Activated CD8-positive, alpha-beta T cell treated with anti-CD3 and anti-CD28 coated beads for 36 hours (primary cell): ENCODE measurements around the gene CDC25A. TPM values are rescaled to one million over a fixed set of nuclear protein-coding genes. Genes with fewer than 3 reads are reported as not detected.

ENCODE experiments used
- ATAC-seq: fragments of 200-7000 bp; cut with Tn5 transposase; one replicate; pipeline ENCODE4 v1.10.0; 2021; ENCODE audit warnings: mild to moderate bottlenecking, moderate library complexity
- CTCF ChIA-PET: fragments of 350-600 bp; sonication (Branson Sonifier 250); formaldehyde crosslinking; loops from one replicate; lab custom pipeline; 2021; ENCODE audit warnings: antibody characterized with exemption; lab: Charles Lee
- POLR2A ChIA-PET: fragments of 350-600 bp; sonication (Branson Sonifier 250); formaldehyde crosslinking; loops from one replicate; lab custom pipeline; 2021; ENCODE audit warnings: antibody characterized with exemption; lab: Charles Lee
- DNase-seq: peaks from one replicate; pipeline ENCODE4 v3.0.0-alpha.2; 2020
- H3K27ac Mint-ChIP-seq: one replicate; pipeline ENCODE4 v1.8.0; 2021; ENCODE audit warnings: mild to moderate bottlenecking, mixed read lengths
- H3K27me3 Mint-ChIP-seq: one replicate; pipeline ENCODE4 v1.8.0; 2021; ENCODE audit warnings: mixed read lengths
- H3K36me3 Mint-ChIP-seq: one replicate; pipeline ENCODE4 v1.8.0; 2021; ENCODE audit warnings: low read depth, mixed read lengths
- H3K4me1 Mint-ChIP-seq: one replicate; pipeline ENCODE4 v1.8.0; 2021; ENCODE audit warnings: low read depth, mixed read lengths
- H3K4me3 Mint-ChIP-seq: one replicate; pipeline ENCODE4 v1.8.0; 2021; ENCODE audit warnings: mild to moderate bottlenecking, moderate library complexity, mixed read lengths
- H3K9me3 Mint-ChIP-seq: one replicate; pipeline ENCODE4 v1.8.0; 2021; ENCODE audit warnings: mixed read lengths
- intact Hi-C: fragments of 100-400 bp; cut with micrococcal nuclease; formaldehyde crosslinking; loops from one replicate; pipeline ENCODE4 v1.10.0; 2022
- total RNA-seq, 2 experiments: library from RNA; stranded (reverse); gene quantifications; one replicate each; pipeline ENCODE4 v1.2.3, GENCODE V29; 2021
- TF ChIP-seq, protein P1 (sequence below): fragments of 200-600 bp; IDR thresholded peaks from one replicate; pipeline ENCODE4 v1.8.0; 2022; ENCODE audit warnings: antibody characterized with exemption, mild to moderate bottlenecking

Gene CDC25A
- total RNA-seq, 2 experiments from 2014 or later, result 34.1 to 38.4 TPM

DNA sequence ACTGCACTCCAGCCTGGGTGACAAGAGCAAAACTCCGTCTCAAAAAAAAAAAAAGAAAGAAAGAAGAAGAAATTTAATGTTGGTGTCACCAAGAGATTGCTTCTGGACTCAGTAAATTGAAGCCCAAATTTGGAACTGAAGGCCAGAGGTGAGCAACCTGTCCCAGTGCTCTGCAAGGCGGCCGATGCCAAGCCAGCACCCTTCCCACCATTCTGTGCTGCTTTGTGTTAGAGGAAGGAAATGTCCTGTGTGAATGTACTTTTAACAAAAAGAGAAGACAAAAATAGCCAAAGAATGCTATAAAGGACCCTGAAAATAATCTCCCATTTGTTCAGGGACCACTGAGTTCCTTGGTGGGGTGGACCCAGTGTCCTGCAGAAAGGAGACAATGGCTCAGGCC is 44.6 kb downstream of the CDC25A start:
- POLR2A ChIA-PET, result no interaction called here
- Mint-ChIP-seq H3K27me3 (peaks cover 2% of the 10 kb centered on the region), H3K27ac (no peak overlapping the region), H3K4me1 (peaks cover 3% of the 10 kb centered on the region), H3K36me3 (no peaks in the 10 kb centered on the region), H3K4me3 (no peak overlapping the region), H3K9me3 (no peaks in the 10 kb centered on the region)
- CTCF ChIA-PET, result no interaction called here
- TF ChIP-seq, protein P1, sequence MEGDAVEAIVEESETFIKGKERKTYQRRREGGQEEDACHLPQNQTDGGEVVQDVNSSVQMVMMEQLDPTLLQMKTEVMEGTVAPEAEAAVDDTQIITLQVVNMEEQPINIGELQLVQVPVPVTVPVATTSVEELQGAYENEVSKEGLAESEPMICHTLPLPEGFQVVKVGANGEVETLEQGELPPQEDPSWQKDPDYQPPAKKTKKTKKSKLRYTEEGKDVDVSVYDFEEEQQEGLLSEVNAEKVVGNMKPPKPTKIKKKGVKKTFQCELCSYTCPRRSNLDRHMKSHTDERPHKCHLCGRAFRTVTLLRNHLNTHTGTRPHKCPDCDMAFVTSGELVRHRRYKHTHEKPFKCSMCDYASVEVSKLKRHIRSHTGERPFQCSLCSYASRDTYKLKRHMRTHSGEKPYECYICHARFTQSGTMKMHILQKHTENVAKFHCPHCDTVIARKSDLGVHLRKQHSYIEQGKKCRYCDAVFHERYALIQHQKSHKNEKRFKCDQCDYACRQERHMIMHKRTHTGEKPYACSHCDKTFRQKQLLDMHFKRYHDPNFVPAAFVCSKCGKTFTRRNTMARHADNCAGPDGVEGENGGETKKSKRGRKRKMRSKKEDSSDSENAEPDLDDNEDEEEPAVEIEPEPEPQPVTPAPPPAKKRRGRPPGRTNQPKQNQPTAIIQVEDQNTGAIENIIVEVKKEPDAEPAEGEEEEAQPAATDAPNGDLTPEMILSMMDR, result no peak
- intact Hi-C loops, result no loop called here
- no peak for ATAC-seq
- no peak for DNase-seq

DNA sequence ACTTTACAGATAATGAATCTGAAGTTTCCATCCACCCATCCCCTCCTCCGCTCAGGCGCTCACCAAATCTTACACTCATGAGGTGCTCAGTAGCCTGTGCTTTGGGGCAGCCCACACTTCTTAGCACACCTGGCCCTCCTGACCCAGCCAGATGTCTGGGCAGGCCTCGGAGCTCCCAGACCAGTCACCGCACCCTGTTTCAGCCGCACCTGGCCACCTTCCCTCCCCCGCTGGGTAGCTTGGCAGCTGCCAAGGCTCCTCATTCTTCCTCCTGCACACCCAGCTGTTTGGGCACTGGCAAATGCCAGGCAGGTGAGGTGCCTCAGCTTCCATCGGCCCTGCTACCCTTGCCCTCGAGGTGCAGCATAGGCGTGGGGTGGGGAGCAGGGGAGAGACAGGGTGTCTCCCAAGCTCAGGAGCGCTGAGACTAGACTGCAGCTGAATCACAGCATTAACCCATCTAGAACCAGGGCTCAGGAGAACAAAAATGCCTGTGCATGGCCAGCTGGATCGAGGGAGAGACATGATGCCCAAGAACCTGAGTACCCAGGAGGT is 45.8 kb downstream of the CDC25A start:
- Mint-ChIP-seq H3K4me1 (peaks cover 3% of the 10 kb centered on the region), H3K27me3 (peaks cover 2% of the 10 kb centered on the region), H3K9me3 (no peaks in the 10 kb centered on the region), H3K27ac (no peak overlapping the region), H3K36me3 (no peaks in the 10 kb centered on the region), H3K4me3 (no peak overlapping the region)
- TF ChIP-seq, protein P1, result no peak
- DNase-seq (no peak), ATAC-seq (no peak)
- intact Hi-C loops, result no loop called here
- CTCF ChIA-PET, result interaction anchor here (0.9 kb wide), 1 partner anchor 294 kb away, joined by 3 read pairs; no protein-coding TSS in a partner anchor
- POLR2A ChIA-PET, result interaction anchor here (0.9 to 1.2 kb wide), 2 partner anchors 24 to 55 kb away, joined by 3 read pairs; no protein-coding TSS in a partner anchor

DNA sequence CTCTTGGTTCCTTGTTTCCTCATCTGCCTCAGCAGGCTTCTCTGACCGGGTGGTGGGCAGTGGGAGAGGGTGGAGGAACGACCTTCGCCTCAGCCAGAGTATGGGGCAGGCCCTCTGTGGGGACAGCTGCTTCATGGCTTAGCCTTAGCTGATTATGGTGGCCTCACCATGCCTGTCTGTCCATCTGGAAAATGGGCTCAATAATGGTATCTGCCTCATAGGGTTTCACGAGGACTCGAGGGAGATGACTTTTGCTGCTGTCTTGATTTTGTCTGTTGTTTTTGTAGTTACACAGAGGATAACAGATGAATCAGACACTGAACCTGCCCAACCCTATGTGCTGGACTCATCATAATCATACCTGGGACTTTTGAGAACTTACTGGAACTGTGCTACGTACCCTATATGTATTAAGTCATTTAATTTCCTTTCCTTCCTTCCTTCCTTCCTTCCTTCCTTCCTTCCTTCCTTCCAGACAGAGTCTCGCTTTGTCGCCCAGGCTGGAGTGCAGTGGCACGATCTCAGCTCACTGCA is 46.5 kb downstream of the CDC25A start:
- H3K27me3 Mint-ChIP-seq, result peaks cover 2% of the 10 kb centered on the region
- ATAC-seq, result no peak
- ChIA-PET CTCF (no interaction called here), POLR2A (interaction anchor here (1.2 kb wide), 1 partner anchor 49 kb away, joined by 3 read pairs; no protein-coding TSS in a partner anchor)
- no peak overlapping the region for H3K27ac Mint-ChIP-seq
- H3K36me3 Mint-ChIP-seq, result no peaks in the 10 kb centered on the region
- DNase-seq, result no peak
- no peak overlapping the region for H3K4me3 Mint-ChIP-seq
- no peaks in the 10 kb centered on the region for H3K9me3 Mint-ChIP-seq
- peaks cover 3% of the 10 kb centered on the region for H3K4me1 Mint-ChIP-seq
- TF ChIP-seq, protein P1, result no peak
- intact Hi-C loops, result no loop called here

- H3K4me3 Mint-ChIP-seq, result no peak overlapping the region
- intact Hi-C loops, result no loop called here
- ChIA-PET CTCF (no interaction called here), POLR2A (interaction anchor here (0.6 to 1.2 kb wide), 2 partner anchors 50 to 154 kb away, joined by 3 read pairs; no protein-coding TSS in a partner anchor)
- H3K4me1 Mint-ChIP-seq, result peaks cover 3% of the 10 kb centered on the region
- ATAC-seq (no peak), DNase-seq (no peak)
- TF ChIP-seq, protein P1, result no peak
- peaks cover 2% of the 10 kb centered on the region for H3K27me3 Mint-ChIP-seq
- no peaks in the 10 kb centered on the region for H3K36me3 Mint-ChIP-seq
- no peak overlapping the region for H3K27ac Mint-ChIP-seq
- no peaks in the 10 kb centered on the region for H3K9me3 Mint-ChIP-seq
Observed at GRCh38 chr3:48140936-48141603, 47.1 kb downstream of the CDC25A start.

DNA sequence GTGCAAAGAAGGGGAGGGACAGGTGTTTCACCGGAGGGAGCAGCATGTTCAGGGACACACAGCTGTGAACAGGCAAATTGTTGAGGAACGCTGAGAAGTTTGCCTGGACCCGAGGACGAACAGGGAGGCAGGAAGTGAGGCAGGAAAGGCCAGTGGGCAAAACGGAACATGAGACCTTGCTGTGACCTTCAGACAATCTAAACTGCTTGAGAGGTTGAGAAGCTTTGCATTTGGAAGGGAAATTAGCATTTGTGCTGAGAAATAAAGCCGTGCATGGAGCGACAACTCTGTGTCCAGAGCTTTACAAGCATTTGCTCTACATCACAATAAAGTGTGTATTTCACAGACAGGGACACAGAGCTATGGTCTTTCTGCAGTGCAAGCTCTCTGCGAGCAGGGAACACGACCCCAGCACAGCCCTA is 47.9 kb downstream of the CDC25A start:
- Mint-ChIP-seq H3K4me1 (peaks cover 3% of the 10 kb centered on the region), H3K9me3 (no peaks in the 10 kb centered on the region), H3K27ac (no peak overlapping the region), H3K36me3 (no peaks in the 10 kb centered on the region), H3K27me3 (peaks cover 2% of the 10 kb centered on the region), H3K4me3 (no peak overlapping the region)
- POLR2A ChIA-PET, result interaction anchor here (0.6 to 1.2 kb wide), 2 partner anchors 50 to 153 kb away, joined by 3 read pairs; no protein-coding TSS in a partner anchor
- DNase-seq (no peak), ATAC-seq (no peak)
- CTCF ChIA-PET, result no interaction called here
- intact Hi-C loops, result no loop called here
- TF ChIP-seq, protein P1, result no peak
